ENCODE data around the gene S100A6.
"Not testable (repeated sequence)": the region's sequence is repeated elsewhere in the genome, so short reads cannot be mapped to it uniquely, and the experiment has no call there.

S100A6 gene

DNA sequence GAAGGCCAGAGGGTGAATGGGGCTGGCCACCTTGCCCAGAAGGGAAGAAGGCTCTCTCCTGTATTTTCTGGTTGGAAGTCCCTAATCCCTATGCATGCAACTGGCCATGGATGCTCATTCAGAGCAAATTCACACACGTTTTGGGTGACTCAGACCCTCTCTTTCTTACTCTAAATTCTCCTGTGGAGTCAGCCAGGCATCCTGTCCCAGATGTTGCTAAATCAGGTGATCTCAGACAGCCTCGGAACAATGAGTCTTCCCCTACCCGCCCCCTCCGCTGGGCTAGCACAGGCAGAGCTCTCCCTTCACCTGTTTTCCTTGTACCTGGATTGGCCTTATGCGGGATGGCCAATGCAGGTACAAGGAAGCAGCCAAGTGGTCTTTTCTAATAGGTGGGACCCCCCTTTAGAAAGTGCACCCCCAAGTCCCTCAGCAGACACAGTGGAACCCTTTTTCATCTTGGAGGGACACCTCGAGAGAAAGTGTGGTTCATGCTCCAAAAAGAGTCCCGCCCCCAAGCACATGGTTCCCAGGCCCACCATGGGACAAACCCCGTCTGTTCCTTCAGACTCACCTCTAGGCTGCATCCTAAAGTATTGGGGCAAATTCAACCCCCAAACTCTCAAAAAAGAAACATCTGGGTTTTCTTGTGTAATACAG lies 8.6 kb downstream of the S100A6 start:
- Histone ChIP-seq H3K4me3 (ENCODE audit: low read length) (no peak overlapping the region), H3K27ac (ENCODE audit: low read length) (no peak overlapping the region), H3K9me3 (ENCODE audit: control insufficient read depth, insufficient read depth, low read length) (no peaks in the 10 kb centered on the region), H3K36me3 (ENCODE audit: control insufficient read depth, insufficient read depth, low read length) (no peaks in the 10 kb centered on the region), H3K27me3 (ENCODE audit: control insufficient read depth, insufficient read depth, low read length) (no peaks in the 10 kb centered on the region), H3K4me1 (ENCODE audit: control insufficient read depth, insufficient read depth, low read length) (peaks cover 3% of the 10 kb centered on the region; the same call in 1 of the 2 replicates)
- WGBS (ENCODE audit: insufficient coverage, insufficient read length): no CpG with 5 or more reads among the region's 8 CpGs
- DNase-seq (ENCODE audit: low read depth, low spot score): no peak

DNA sequence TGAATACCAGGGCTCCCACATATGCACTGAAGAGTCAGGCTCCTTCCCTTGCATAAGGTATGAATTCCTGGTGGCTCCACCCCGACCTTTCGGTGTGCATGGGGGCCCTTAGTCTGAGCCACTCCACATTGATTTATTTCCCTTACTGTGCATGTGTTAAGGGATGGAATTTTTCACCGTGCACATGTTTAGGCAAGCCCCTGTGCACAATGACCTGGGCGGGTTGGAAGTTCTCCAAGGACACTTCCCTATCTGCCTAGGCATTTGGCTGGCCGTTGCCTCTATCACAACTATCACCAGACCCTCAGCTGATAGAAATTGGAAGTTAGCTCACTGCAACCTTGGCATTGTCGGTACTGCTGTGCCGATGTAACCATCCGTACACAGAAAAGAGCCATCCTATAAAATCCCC lies 9.7 kb downstream of the S100A6 start:
- Histone ChIP-seq H3K27ac (ENCODE audit: low read length) (no peak overlapping the region), H3K4me3 (ENCODE audit: low read length) (no peak overlapping the region), H3K36me3 (ENCODE audit: control insufficient read depth, insufficient read depth, low read length) (no peaks in the 10 kb centered on the region), H3K9me3 (ENCODE audit: control insufficient read depth, insufficient read depth, low read length) (no peaks in the 10 kb centered on the region), H3K27me3 (ENCODE audit: control insufficient read depth, insufficient read depth, low read length) (no peaks in the 10 kb centered on the region), H3K4me1 (ENCODE audit: control insufficient read depth, insufficient read depth, low read length) (peaks cover 3% of the 10 kb centered on the region; the same call in 1 of the 2 replicates)
- no CpG with 5 or more reads among the region's 8 CpGs for WGBS (ENCODE audit: insufficient coverage, insufficient read length)
- DNase-seq (ENCODE audit: low read depth, low spot score): no peak

- no CpG with 5 or more reads among the region's 3 CpGs for WGBS (ENCODE audit: insufficient coverage, insufficient read length)
- no peaks in the 10 kb centered on the region for H3K9me3 ChIP-seq (ENCODE audit: control insufficient read depth, insufficient read depth, low read length)
- H3K4me3 ChIP-seq (ENCODE audit: low read length): no peak overlapping the region
- no peaks in the 10 kb centered on the region for H3K27me3 ChIP-seq (ENCODE audit: control insufficient read depth, insufficient read depth, low read length)
- peaks cover 4% of the 10 kb centered on the region for H3K4me1 ChIP-seq (ENCODE audit: control insufficient read depth, insufficient read depth, low read length)
- H3K36me3 ChIP-seq (ENCODE audit: control insufficient read depth, insufficient read depth, low read length): no peaks in the 10 kb centered on the region
- DNase-seq (ENCODE audit: low read depth, low spot score): no peak
- no peak overlapping the region for H3K27ac ChIP-seq (ENCODE audit: low read length)
Observed at GRCh38 chr1:153525088-153525728, 10.6 kb downstream of the S100A6 start.

- not testable (repeated sequence) for H3K4me1 ChIP-seq (ENCODE audit: control insufficient read depth, insufficient read depth, low read length); H3K9me3 ChIP-seq (ENCODE audit: control insufficient read depth, insufficient read depth, low read length); H3K36me3 ChIP-seq (ENCODE audit: control insufficient read depth, insufficient read depth, low read length); DNase-seq (ENCODE audit: low read depth, low spot score); H3K4me3 ChIP-seq (ENCODE audit: low read length); H3K27ac ChIP-seq (ENCODE audit: low read length); H3K27me3 ChIP-seq (ENCODE audit: control insufficient read depth, insufficient read depth, low read length)
- no CpG with 5 or more reads among the region's 14 CpGs for WGBS (ENCODE audit: insufficient coverage, insufficient read length)
Observed at GRCh38 chr1:153522353-153523048, 13.3 kb downstream of the S100A6 start.

DNA sequence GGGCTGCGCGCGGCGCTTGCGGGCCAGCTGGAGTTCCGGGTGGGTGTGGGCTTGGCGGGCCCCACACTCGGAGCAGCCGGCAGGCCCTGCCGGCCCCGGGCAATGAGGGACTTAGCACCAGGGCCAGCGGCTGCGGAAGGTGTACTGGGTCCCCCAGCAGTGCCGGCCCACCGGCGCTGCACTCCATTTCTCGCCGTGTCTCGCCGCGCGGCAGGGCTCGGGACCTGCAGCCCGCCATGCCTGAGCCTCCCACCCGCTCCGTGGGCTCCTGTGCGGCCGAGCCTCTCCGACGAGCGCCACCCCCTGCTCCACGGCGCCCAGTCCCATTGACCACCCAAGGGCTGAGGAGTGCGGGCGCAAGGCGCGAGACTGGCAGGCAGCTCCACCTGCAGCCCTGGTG lies 14.0 kb downstream of the S100A6 start:
- H3K9me3 ChIP-seq (ENCODE audit: control insufficient read depth, insufficient read depth, low read length); H3K4me3 ChIP-seq (ENCODE audit: low read length); DNase-seq (ENCODE audit: low read depth, low spot score); H3K36me3 ChIP-seq (ENCODE audit: control insufficient read depth, insufficient read depth, low read length); H3K27me3 ChIP-seq (ENCODE audit: control insufficient read depth, insufficient read depth, low read length); H3K27ac ChIP-seq (ENCODE audit: low read length); H3K4me1 ChIP-seq (ENCODE audit: control insufficient read depth, insufficient read depth, low read length): not testable (repeated sequence)
- no CpG with 5 or more reads among the region's 37 CpGs for WGBS (ENCODE audit: insufficient coverage, insufficient read length)

GRCh38 chr1:153520818-153521476 lies 14.8 kb downstream of the S100A6 start:
- no CpG with 5 or more reads among the region's 4 CpGs for WGBS (ENCODE audit: insufficient coverage, insufficient read length)
- Histone ChIP-seq H3K27me3 (ENCODE audit: control insufficient read depth, insufficient read depth, low read length) (no peaks in the 10 kb centered on the region; the same call in 1 of the 2 replicates), H3K9me3 (ENCODE audit: control insufficient read depth, insufficient read depth, low read length) (no peaks in the 10 kb centered on the region), H3K4me3 (ENCODE audit: low read length) (no peak overlapping the region), H3K4me1 (ENCODE audit: control insufficient read depth, insufficient read depth, low read length) (peaks cover 2% of the 10 kb centered on the region), H3K27ac (ENCODE audit: low read length) (no peak overlapping the region), H3K36me3 (ENCODE audit: control insufficient read depth, insufficient read depth, low read length) (no peaks in the 10 kb centered on the region)
- no peak for DNase-seq (ENCODE audit: low read depth, low spot score)

DNA sequence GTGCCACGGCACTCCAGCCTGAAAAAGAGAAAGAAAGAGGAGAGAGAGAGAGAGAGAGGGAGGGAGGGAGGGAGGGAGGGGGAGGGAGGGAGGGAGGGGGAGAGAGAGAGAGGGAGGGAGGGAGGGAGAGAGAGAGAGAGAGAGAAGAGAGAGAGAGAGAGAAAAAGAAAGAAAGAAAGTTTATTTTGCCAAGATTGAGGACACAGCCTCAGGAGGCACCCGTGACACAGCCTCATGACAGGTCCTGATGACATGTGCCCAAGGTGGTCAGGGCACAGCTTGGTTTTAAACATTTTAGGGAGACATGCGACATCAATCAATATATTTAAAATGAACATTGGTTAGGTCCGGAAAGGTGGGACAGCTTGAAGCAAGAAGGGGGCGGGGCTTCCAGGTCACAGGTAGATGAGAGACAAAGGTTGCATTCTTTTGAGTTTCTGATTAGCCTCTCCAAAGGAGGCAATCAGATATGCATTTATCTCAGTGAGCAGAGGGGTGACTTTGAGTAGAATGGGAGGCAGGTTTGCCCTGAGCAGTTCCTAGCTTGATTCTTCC lies 15.6 kb downstream of the S100A6 start:
- H3K36me3 ChIP-seq (ENCODE audit: control insufficient read depth, insufficient read depth, low read length); H3K27me3 ChIP-seq (ENCODE audit: control insufficient read depth, insufficient read depth, low read length); H3K4me3 ChIP-seq (ENCODE audit: low read length); H3K9me3 ChIP-seq (ENCODE audit: control insufficient read depth, insufficient read depth, low read length); H3K27ac ChIP-seq (ENCODE audit: low read length); DNase-seq (ENCODE audit: low read depth, low spot score); H3K4me1 ChIP-seq (ENCODE audit: control insufficient read depth, insufficient read depth, low read length): not testable (repeated sequence)
- no CpG with 5 or more reads among the region's 5 CpGs for WGBS (ENCODE audit: insufficient coverage, insufficient read length)

- no CpG with 5 or more reads among the region's 3 CpGs for WGBS (ENCODE audit: insufficient coverage, insufficient read length)
- Histone ChIP-seq H3K4me3 (ENCODE audit: low read length) (no peak overlapping the region), H3K9me3 (ENCODE audit: control insufficient read depth, insufficient read depth, low read length) (no peaks in the 10 kb centered on the region), H3K27ac (ENCODE audit: low read length) (no peak overlapping the region), H3K27me3 (ENCODE audit: control insufficient read depth, insufficient read depth, low read length) (no peaks in the 10 kb centered on the region; the same call in 1 of the 2 replicates), H3K4me1 (ENCODE audit: control insufficient read depth, insufficient read depth, low read length) (peaks cover 2% of the 10 kb centered on the region), H3K36me3 (ENCODE audit: control insufficient read depth, insufficient read depth, low read length) (no peaks in the 10 kb centered on the region)
- no peak for DNase-seq (ENCODE audit: low read depth, low spot score)
Observed at GRCh38 chr1:153519242-153519641, 16.5 kb downstream of the S100A6 start.

- no peak for DNase-seq (ENCODE audit: low read depth, low spot score)
- Histone ChIP-seq H3K4me1 (ENCODE audit: control insufficient read depth, insufficient read depth, low read length) (peaks cover 2% of the 10 kb centered on the region), H3K27me3 (ENCODE audit: control insufficient read depth, insufficient read depth, low read length) (no peaks in the 10 kb centered on the region; the same call in 1 of the 2 replicates), H3K36me3 (ENCODE audit: control insufficient read depth, insufficient read depth, low read length) (no peaks in the 10 kb centered on the region), H3K4me3 (ENCODE audit: low read length) (no peak overlapping the region), H3K9me3 (ENCODE audit: control insufficient read depth, insufficient read depth, low read length) (no peaks in the 10 kb centered on the region), H3K27ac (ENCODE audit: low read length) (no peak overlapping the region)
- WGBS (ENCODE audit: insufficient coverage, insufficient read length): no CpG with 5 or more reads among the region's 8 CpGs
Observed at GRCh38 chr1:153515504-153516394, 20.0 kb downstream of the S100A6 start.

Data from iPS DF 6.9 (cell line).